ENCODE data around the gene MEPCE. TPM values are rescaled to one million over a fixed set of nuclear protein-coding genes. Genes with fewer than 3 reads are reported as not detected.

The MEPCE gene
- total and polyA plus RNA-seq, 8 donors: 14.1 to 117 (median 22.5) TPM

GRCh38 chr7:100384628-100385294 lies 44.9 kb upstream of the MEPCE start:
- Histone ChIP-seq H3K27me3 (no peaks in the 10 kb centered on the region), H3K27ac (no peak overlapping the region), H3K9me3 (no peaks in the 10 kb centered on the region), H3K36me3 (no peaks in the 10 kb centered on the region), H3K4me1 (no peaks in the 10 kb centered on the region), H3K4me3 (no peak overlapping the region)
- 77 to 82% (median 78%) methylated on average over 6 of the region's 6 CpGs for WGBS, 5 donors
- intact Hi-C loops (cut with DNase I; ENCODE audit: low total_unique reads): no loop called here
- TF ChIP-seq EP300 (IDR thresholded peaks at IDR 0.05): no peak
- TF ChIP-seq POLR2AphosphoS5 (IDR thresholded peaks at IDR 0.05): no peak
- no peak for TF ChIP-seq POLR2A (IDR thresholded peaks at IDR 0.05)
- TF ChIP-seq CTCF (IDR thresholded peaks at IDR 0.05): no peak
- no peak for DNase-seq

GRCh38 chr7:100386940-100387339 lies 42.7 kb upstream of the MEPCE start:
- no peak for TF ChIP-seq POLR2AphosphoS5 (IDR thresholded peaks at IDR 0.05)
- TF ChIP-seq CTCF (IDR thresholded peaks at IDR 0.05): no peak
- TF ChIP-seq POLR2A (IDR thresholded peaks at IDR 0.05): no peak
- TF ChIP-seq EP300 (IDR thresholded peaks at IDR 0.05): no peak
- intact Hi-C loops (cut with DNase I; ENCODE audit: low total_unique reads): no loop called here

GRCh38 chr7:100387695-100388094 lies 41.9 kb upstream of the MEPCE start:
- no peaks in the 10 kb centered on the region for H3K9me3 ChIP-seq
- no peak for DNase-seq
- intact Hi-C loops (cut with DNase I; ENCODE audit: low total_unique reads): no loop called here
- H3K27ac ChIP-seq: no peak overlapping the region
- no peak for TF ChIP-seq POLR2AphosphoS5 (IDR thresholded peaks at IDR 0.05)
- TF ChIP-seq CTCF (IDR thresholded peaks at IDR 0.05): no peak
- no peak for TF ChIP-seq EP300 (IDR thresholded peaks at IDR 0.05)
- no peak for TF ChIP-seq POLR2A (IDR thresholded peaks at IDR 0.05)
- 67 to 80% (median 79%) methylated on average over 2 of the region's 2 CpGs for WGBS, 5 donors
- no peaks in the 10 kb centered on the region for H3K27me3 ChIP-seq
- H3K4me1 ChIP-seq: no peaks in the 10 kb centered on the region
- no peaks in the 10 kb centered on the region for H3K36me3 ChIP-seq
- H3K4me3 ChIP-seq: no peak overlapping the region

More at GRCh38 chr7:100386940-100387339, 42.7 kb upstream of the MEPCE start:
- H3K27me3 ChIP-seq: no peaks in the 10 kb centered on the region
- WGBS, 5 donors: 69 to 77% (median 74%) methylated on average over 5 of the region's 5 CpGs
- no peaks in the 10 kb centered on the region for H3K9me3 ChIP-seq
- no peak for DNase-seq
- no peak overlapping the region for H3K27ac ChIP-seq
- H3K36me3 ChIP-seq: no peaks in the 10 kb centered on the region
- H3K4me1 ChIP-seq: no peaks in the 10 kb centered on the region
- no peak overlapping the region for H3K4me3 ChIP-seq

- H3K27me3 ChIP-seq: no peaks in the 10 kb centered on the region
- no peak overlapping the region for H3K4me3 ChIP-seq
- H3K27ac ChIP-seq: no peak overlapping the region
- no peaks in the 10 kb centered on the region for H3K9me3 ChIP-seq
- DNase-seq: no peak
- H3K36me3 ChIP-seq: no peaks in the 10 kb centered on the region
- WGBS, 5 donors: 57 to 69% (median 64%) methylated on average over 9 of the region's 9 CpGs
- no peaks in the 10 kb centered on the region for H3K4me1 ChIP-seq
- intact Hi-C loops (cut with DNase I; ENCODE audit: low total_unique reads): no loop called here
- no peak for TF ChIP-seq CTCF (IDR thresholded peaks at IDR 0.05)
- no peak for TF ChIP-seq POLR2AphosphoS5 (IDR thresholded peaks at IDR 0.05)
These were observed 40.1 kb upstream of the MEPCE start for GRCh38 chr7:100389437-100390088.

All from stomach (tissue), 9 donors.